ACHN (cell line): Measurements from ENCODE around the gene UVRAG.

Experiments
- DNase-seq: peaks from one replicate; pipeline ENCODE4 v3.0.0-alpha.2; 2015
- in situ Hi-C: cut with HindIII; loops from 2 replicates; pipeline ENCODE4 v1.10.0; 2017; ENCODE audit warnings: low sequenced_read_pairs, low pct_ligation_motif_present, low pct_unique_long_range_greater_than_20kb

UVRAG gene

GRCh38 chr11:75801362-75802020 lies 13.5 kb upstream of the UVRAG start:
- no peak for DNase-seq
- in situ Hi-C loops, result no loop called here

DNA sequence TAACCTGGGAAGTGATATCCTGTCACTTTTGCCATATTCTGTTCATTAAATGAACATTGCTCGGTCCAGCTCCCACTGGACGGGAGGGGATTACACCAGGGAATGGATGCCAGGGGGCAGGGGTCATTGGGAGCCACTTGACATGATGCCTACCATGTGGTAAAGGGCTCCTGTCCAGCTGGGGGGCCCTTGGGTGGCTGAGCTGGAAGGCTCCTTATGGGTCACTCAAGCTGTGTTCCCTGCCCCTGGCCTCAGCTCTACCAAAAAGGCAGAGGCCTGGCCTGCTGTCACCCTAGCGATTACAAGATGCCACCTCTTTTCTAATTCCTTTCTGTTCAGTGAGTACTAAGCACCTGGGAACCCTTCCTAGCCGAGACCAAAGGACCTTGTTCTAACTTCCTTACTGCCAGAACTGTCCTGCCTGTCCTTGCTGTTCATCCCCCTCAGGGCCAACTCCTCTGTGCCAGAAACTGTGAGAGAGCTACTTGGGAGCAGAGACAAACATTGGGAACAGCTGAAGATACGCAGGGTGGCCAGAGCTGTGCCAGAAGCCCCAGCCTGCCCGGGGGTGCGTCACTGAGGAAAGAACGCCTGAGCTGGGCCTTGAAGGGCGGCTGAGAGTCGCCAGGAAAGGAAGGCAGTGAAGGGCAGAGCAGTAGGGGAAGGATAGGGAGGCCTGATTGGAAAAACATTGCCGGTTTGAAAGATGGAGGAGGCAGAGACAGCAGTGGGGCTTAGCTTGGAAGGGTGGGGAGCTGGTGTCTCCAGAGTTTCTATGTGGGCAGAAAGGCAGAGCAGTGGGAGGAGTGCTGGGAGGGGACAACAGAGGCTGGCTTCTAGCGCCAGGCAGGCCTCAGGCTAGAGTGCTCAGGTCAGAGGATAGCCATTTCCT lies 12.7 kb upstream of the UVRAG start:
- DNase-seq, result no peak
- in situ Hi-C loops, result no loop called here

DNA sequence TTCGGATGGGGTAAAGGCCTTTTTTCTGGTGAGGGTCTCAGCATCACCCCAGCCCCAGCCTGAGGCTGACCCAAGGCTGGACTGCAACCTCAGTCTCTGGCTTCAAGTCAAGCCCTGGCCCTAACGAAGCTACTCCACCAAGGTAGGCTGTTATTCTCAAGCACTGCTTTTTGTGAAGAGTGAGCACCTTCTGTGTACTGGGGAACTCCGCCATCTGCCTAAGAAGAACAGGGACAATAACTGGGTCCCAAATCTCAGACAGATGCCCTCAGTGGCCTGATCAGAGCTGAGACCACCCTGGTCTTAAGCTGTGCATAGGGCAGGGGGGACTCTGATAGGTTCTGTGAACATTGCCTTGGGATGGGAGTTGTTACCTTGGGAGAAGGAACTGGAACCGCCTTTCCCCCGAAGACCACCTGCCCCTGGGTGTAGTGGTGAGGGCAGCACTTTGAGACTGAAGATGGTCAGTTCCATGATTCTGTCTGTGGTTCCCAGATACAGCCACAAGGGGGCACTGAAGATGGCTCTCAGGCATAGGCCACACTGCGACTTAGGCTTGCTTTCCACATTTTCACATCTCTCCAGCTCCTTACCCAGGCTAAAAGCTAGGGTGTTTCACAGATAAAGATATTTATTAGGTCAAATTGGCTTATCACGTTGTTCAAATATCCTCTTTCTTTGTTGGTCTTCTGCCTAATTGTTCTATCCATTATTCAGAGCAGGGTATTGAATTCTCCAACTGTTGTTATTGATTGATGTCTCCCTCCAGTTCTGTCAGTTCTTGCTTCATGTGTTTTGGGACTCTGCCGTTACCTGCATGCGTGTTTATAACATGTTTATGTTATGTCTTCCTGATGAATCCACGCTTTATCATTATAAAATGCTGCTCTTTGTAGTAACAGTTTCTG lies 11.8 kb upstream of the UVRAG start:
- in situ Hi-C loops, result no loop called here

DNA sequence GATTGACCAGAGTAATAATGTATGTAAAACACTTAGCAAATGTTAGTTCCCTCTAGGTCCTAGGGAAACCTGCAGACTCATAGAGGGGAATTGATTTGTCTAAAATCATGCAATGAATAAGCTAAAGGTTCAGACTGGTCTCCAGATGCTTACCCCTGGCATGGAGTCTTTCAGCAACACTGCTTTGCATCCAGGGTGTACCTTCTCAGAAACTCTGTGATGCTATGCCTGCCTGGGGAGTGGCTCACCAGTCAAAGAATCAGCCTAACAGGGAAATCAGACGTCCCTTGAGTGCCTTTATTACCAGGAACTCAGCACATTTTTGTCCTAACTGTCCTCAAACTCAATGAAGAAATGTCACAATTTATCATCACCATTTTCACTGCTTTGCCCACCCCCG lies 5.9 kb upstream of the UVRAG start:
- DNase-seq, result no peak
- in situ Hi-C loops, result no loop called here

More for the DNA sequence above, 11.8 kb upstream of the UVRAG start:
- DNase-seq, result peak; percentile 51

DNA sequence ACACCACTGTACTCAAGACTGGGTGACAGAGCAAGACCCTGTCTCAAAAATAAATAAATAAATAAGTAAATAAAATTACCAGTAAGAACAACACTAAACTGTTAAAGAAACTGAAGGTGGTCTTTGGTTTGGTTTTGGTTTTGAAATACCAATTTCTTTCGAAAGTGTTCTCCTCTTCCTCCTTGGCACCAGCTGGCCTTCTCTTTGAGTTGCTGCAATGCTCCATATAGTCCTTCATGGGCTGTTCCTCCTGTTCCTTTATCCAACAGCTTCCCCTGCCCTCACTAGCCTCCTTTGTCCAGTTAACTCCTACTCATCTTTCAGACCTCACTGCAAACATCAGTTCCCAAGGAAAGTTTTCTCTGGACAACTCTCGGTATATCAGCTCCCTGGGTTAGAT lies 5.0 kb upstream of the UVRAG start:
- no peak for DNase-seq
- in situ Hi-C loops, result no loop called here

DNA sequence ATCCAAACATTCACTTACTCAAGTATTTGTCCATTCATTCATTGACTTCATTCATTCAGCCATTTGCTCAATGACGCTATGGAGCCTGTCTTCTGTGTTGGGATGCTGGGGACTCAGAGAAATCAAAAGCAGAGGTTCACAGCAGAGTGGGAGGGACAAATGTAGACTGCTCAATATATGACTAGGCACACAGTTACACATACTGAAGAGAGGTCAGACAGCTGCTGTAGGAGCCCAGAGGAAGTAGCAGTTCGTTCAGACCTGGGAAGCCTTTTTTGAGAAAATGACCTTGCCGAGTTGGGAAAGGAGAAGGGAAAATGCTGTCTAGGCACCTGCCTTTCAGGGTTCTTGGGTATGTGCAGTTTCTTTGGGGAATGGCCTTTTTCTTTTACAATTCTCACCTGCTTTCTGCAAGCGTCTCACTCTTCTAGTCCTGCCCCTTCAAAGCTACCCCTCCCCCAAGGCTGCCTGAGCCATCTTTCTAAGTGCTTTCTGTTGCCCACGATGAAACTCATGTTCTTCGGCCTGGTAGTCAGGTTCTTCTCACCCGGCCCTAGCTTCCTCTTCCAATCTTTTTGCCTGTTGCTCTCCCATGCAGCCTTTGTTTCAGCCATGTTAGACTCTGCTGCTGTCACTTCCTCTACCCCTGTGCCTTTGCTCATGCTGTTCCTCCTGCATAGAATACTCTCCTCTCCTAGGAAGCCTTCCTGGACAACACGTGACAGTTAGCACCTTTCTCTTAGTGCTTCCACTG lies 4.2 kb upstream of the UVRAG start:
- DNase-seq, result no peak
- in situ Hi-C loops, result no loop called here

- in situ Hi-C loops, result no loop called here
- DNase-seq, result no peak
These were observed 3.5 kb upstream of the UVRAG start for GRCh38 chr11:75811485-75811884.

DNA sequence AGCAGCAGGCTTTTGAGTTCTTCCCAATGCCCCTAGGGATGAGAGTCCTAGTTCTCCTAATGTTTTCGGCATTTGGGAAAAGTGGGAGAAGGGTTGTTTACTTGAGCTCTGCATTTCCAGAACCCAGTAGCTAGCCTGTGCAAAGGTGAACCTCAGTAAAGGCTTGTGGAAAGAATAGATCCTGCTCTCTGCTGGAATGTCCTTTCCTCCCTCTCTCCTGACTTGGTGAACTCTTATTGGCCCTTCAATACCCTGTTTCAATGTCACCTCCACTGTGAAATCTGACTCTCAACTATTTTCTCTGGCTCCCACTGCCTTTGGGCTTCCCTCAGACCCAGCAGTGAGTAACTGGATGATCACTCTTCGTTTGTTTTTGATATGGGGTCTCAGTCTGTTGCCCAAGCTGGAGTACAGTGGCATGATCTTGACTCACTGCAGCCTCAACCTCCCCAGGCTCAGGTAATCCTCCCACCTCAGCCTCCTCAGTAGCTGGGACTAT lies 2.4 kb upstream of the UVRAG start:
- DNase-seq, result no peak
- in situ Hi-C loops, result no loop called here

GRCh38 chr11:75813124-75813523 lies 1.9 kb upstream of the UVRAG start:
- DNase-seq, result no peak
- in situ Hi-C loops, result no loop called here

- in situ Hi-C loops, result no loop called here
- no peak for DNase-seq
These were observed 1.4 kb upstream of the UVRAG start for GRCh38 chr11:75813622-75814039.

DNA sequence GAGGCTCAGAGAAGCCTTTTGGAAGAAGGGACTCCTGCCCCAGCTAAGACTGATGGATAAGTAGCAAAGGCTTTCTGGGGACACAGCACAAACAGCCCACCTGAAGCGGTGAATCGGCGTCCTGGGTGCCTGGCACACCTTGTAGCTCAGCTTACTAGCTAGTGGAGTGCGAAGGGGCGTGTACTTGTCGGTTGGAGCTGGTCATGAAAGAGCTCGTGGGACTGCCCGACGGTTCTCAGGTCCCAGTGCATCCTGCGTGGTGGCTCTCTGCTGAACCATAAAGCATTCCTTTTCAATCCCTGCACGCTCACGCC lies 690 bp upstream of the UVRAG start:
- in situ Hi-C loops, result no loop called here
- no peak for DNase-seq

- in situ Hi-C loops, result no loop called here
- peak; percentile 34 for DNase-seq
These were observed 547 bp downstream of the UVRAG start for GRCh38 chr11:75815345-75816168.

DNA sequence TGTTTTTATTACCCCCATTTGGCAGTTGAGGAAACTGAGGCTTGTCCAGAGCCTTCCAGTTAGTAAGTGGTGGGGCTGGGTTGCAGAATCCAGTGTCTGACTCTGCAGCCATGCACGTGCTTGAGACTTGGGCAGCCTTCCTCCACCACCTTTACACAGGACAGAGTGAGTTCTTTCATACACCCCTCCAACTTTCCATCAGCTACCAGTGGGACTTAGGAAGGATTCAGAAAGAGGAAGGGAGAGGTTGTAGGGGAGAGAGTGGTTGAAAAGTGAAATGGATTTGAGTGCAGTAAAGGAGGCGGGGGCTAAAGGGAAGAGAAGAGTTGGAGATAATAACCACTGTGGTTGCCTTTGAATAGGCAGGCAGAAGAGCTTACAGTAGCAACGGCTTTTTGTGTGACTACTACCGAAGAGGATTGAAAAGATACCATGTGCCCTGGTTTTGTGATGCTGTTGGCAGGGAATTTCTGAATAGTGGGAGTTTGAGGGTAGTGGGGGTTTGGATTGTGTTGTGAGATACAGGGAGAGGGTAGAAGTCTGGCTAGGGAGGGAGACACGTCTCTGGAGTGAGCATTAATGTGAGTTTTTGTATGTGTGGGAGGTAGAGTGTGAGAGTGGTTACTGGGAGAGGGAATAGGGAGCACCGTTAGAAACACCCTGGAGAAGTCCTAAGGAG lies 1.7 kb downstream of the UVRAG start:
- no peak for DNase-seq
- in situ Hi-C loops, result no loop called here

GRCh38 chr11:75820645-75821044 lies 5.6 kb downstream of the UVRAG start:
- in situ Hi-C loops, result no loop called here
- no peak for DNase-seq

- no peak for DNase-seq
- in situ Hi-C loops, result no loop called here
These were observed 6.2 kb downstream of the UVRAG start for GRCh38 chr11:75821202-75821601.

- in situ Hi-C loops, result no loop called here
- no peak for DNase-seq
These were observed 7.5 kb downstream of the UVRAG start for GRCh38 chr11:75822541-75822940.

- DNase-seq, result no peak
- in situ Hi-C loops, result no loop called here
These were observed 8.4 kb downstream of the UVRAG start for GRCh38 chr11:75823415-75823814.
